Inflammatory macrophage (primary cell): ENCODE data around the gene THYN1.
"Not testable (repeated sequence)": the region's sequence is repeated elsewhere in the genome, so short reads cannot be mapped to it uniquely, and the experiment has no call there.

Experiments
- DNase-seq, 2 donors: peaks; one replicate each; pipeline ENCODE4 v3.0.0-alpha.2; 2020 to 2022

THYN1 gene

GRCh38 chr11:134275188-134275533 lies 22.0 kb upstream of the THYN1 start:
- DNase-seq = no peak

- DNase-seq = no peak
Observed at GRCh38 chr11:134273317-134273712, 20.2 kb upstream of the THYN1 start.

DNA sequence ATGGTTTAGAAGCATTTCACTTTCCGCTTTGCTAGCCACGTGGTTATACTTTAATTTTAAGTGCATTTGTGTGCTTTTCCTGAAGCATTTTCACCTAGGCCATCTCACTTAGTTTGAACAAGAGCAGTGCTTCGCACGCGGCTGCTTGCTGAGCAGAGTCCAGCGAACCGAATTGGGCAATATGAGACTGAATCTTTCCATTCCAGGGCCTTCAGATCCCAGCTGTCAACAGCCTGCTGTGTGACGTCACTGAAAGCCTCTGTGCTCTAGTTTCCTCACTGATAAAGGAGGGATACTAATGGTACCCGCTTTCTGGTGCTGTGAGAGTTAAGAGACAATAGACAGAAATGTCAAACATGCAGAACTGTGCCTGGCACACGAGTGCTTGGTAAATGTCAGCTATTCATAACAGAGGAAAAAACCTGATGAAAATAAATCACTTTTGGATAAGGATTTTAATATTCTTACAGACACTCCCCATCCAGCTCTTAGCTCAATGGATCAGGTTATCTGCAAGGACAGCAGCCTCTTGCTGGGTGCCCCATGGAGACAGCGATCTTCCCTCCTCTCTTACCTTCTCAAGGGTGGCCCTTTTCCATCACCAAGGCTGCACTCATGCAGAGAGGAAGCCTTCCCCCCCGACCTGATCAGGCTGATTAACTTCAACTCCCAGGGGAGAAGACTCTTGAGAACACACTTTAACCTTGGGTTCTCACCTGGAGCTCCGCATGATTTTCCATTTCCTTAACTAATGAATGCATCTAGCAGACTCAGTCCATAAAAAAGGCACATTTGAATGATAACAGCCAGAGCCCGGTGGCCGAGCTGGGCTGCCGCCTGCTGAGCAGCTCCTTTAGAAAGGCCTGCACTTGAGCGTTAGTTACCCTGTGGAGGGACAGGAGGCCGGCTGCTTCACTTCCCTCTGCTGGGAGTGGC lies 19.5 kb upstream of the THYN1 start:
- DNase-seq = no peak

DNA sequence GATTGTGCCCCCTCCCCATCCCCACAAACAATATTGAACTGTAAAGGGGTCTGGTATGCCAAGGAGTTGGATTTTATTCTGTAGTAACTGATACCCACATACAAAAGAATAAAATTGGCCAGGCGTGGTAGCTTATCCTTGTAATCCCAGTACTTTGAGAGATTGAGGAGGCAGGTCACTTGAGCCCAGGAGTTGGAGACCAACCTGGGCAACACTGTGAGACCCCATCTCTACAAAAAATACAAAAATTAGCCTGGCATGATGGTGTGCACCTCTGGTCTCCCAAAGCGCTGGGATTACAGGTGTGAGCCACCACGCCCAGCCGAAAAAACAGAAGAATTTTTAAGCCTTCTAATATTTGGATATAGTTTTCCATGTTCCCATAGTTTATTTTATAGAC lies 18.8 kb upstream of the THYN1 start:
- DNase-seq = no peak

GRCh38 chr11:134270250-134270714 lies 17.1 kb upstream of the THYN1 start:
- DNase-seq = no peak

GRCh38 chr11:134267966-134268365 lies 14.8 kb upstream of the THYN1 start:
- no peak for DNase-seq

DNA sequence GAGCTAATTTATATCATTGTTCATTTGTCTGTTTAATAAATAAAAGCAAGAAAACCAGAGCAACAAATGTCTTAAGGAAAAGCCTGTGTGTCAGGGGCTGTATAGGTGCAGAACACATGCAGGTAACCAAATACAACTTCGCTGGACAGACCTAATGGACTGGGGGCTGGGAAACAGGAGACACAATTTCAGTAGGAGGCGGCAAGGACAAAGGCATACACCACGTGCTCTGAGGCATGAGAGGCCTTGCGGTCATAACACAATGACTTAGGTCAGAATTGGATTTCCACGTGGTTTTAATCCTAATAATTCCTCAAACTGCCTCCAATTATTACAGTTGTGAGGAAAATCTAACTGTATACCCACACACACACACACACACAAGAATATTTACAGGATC lies 14.3 kb upstream of the THYN1 start:
- no peak for DNase-seq

- peak; percentile 57 to 82 for DNase-seq
Observed at GRCh38 chr11:134266841-134267251, 13.7 kb upstream of the THYN1 start.

GRCh38 chr11:134266440-134266839 lies 13.3 kb upstream of the THYN1 start:
- no peak for DNase-seq

GRCh38 chr11:134264966-134265764 lies 12.0 kb upstream of the THYN1 start:
- no peak for DNase-seq

GRCh38 chr11:134261626-134262488 lies 8.7 kb upstream of the THYN1 start:
- peak; percentile 5 to 12 for DNase-seq

DNA sequence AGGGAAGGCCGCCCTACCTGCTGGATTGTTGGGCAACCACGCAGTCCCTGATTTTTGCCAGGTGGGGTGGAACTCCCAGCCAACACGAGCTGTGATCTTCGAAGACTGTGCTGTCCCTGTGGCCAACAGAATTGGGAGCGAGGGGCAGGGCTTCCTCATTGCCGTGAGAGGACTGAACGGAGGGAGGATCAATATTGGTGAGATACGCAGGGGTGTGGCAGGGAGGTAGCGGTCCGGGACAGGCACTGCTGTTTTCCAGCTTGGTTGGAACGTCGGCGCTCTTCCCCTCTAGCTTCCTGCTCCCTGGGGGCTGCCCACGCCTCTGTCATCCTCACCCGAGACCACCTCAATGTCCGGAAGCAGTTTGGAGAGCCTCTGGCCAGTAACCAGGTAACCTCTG lies 7.8 kb upstream of the THYN1 start:
- no peak for DNase-seq

- no peak for DNase-seq
Observed at GRCh38 chr11:134260503-134260902, 7.4 kb upstream of the THYN1 start.

GRCh38 chr11:134258577-134258976 lies 5.4 kb upstream of the THYN1 start:
- DNase-seq = no peak

- no peak for DNase-seq
Observed at GRCh38 chr11:134257101-134257500, 3.9 kb upstream of the THYN1 start.

GRCh38 chr11:134255184-134255561 lies 2.0 kb upstream of the THYN1 start:
- not testable (repeated sequence) for DNase-seq

- peak; percentile 8 to 53 for DNase-seq
Observed at GRCh38 chr11:134254433-134255183, 1.5 kb upstream of the THYN1 start.

DNA sequence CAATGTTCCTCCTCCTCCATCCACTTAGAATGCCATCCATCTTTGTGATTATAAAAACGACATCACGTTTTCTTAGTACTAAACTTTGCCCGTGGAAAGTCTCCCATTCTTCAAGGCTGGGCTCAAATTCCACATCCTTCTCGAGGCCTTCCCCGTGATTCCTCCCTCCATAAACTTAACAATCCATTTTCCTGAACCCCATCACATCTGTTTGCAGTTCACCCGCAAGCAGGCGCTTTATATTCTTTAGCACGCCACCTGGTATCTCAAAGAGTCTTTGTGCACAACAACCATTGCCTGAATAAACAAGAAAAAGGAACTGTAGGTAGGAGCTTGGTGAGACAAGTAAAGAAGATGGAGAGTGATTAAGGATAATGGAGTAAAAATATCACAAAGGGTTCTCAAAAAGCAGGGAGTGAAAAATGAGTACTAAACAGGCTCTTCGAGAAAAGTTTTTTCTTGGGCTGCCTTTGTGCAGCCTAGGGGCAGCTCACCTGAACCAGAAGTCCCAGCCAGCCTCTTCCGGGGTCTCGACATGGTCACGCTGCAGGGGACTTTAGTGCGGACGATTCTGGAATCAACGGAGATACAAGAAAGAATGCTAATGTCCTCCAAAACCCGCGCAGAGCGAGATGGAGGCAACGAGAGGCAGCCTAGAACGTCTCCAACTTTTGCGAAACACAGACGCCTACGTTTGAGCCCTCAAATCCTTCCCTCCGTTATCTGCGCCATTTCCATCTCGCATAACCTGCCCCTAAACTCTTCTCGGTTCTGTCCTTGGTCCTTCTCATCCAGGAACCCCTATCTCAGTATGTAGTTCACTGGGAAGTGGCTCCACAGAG lies 585 bp downstream of the THYN1 start:
- peak; percentile 60 to 67 for DNase-seq

- DNase-seq = no peak
Observed at GRCh38 chr11:134250675-134251074, 2.5 kb downstream of the THYN1 start.

DNA sequence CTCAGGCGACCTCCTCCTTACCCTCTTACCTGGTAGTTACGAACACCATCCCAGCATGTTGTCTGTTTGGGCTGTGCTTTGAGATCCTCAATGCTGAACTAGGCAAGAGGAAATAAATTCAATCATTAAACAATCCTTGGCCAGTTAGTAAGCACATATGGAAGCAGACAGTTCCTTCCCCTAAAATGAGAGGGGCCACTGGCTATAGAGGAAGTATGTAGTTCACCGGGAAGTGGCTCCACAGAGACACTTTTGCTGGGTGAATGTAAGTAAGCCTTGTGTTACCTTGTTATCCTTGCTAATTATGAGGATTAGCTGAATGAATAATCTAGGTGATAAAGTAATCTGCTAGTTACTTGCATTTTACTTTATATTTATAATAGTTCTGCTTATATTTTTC lies 2.9 kb downstream of the THYN1 start:
- DNase-seq = peak; percentile 47 to 58

GRCh38 chr11:134248910-134249480 lies 4.2 kb downstream of the THYN1 start:
- no peak for DNase-seq
